ENCODE measurements around the gene C6.

C6 gene

DNA sequence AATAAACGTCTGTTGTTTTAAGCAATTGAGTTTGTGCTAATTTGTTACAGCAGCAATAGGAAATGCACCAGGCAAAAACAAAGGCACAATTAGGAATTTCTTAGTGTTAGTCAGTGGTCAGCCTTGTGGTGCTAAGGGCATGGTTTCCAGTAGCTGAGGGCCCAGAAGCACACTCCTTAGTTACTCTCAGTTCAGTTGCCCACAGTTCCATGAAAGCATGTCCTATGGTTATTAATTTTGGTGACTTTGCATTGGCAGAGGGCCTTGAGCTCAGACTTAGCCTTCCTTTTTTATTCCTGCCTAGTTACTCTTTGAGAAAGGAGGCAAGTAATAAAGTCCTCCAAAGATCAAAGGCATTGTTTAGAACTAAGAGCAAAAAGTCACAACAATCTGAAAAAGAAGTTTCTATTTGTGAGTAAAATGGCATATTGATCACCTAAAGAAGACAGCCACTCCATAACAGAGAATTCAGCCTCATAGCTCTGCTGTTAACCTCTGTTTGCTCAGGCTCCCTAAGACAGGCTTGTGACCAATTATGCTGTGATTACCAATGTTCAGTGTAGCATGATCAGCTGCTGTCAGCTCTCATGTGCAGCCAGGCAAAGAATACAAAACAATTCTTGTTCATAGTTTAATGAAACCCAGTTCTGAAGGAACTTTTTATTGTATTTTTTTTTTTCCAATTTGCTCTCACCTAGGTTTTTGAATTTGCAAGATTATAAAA lies 85.2 kb downstream of the C6 start:
- no peak for FAIRE-seq
- DNase-seq (ENCODE audit: insufficient read length, low spot score): no peak
- no peak for TF ChIP-seq POLR2A (IDR thresholded peaks at IDR 0.05; ENCODE audit: low read depth, low read length)

DNA sequence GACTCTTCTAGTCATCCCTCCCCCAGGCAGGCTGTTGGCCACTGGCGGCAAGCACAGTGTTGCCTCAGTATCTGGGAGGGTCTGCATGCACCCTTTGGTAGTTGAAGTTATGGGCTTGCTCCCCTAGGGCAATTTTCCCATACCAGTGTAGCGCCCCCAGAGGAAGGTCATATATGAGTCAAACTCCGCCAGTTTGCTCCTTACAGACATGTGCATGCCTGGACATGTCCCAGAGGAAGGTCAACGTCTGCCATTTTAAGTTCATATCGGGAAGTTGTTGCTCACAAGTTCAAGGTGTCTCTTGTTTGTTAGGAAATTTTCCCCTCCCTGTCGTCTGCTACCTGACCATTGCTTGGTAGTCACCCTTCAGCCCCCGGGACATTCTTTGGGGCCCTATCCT lies 90.9 kb downstream of the C6 start:
- TF ChIP-seq POLR2A (IDR thresholded peaks at IDR 0.05; ENCODE audit: low read depth, low read length): no peak
- no peak for FAIRE-seq
- no peak for DNase-seq (ENCODE audit: insufficient read length, low spot score)

DNA sequence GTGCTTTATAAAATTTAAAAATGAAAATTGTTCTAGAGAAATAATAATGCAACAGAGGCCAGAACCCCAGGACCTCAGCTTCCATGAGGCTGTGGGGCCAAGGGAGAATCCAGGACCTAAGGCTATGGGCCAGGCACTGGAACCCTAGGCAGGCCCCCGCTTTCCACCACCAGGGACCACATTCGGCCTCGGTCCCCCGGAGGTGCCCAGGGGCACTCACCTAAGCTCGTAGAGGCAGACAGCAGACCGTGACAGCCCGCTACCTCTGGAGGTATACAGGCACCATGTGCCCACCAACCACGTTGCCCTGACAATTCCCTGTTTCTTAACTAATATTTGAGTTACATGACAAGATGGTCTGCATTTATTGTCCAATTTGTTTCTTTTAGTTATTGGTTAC lies 92.7 kb downstream of the C6 start:
- DNase-seq (ENCODE audit: insufficient read length, low spot score) (no peak), FAIRE-seq (no peak)
- TF ChIP-seq POLR2A (IDR thresholded peaks at IDR 0.05; ENCODE audit: low read depth, low read length): no peak

DNA sequence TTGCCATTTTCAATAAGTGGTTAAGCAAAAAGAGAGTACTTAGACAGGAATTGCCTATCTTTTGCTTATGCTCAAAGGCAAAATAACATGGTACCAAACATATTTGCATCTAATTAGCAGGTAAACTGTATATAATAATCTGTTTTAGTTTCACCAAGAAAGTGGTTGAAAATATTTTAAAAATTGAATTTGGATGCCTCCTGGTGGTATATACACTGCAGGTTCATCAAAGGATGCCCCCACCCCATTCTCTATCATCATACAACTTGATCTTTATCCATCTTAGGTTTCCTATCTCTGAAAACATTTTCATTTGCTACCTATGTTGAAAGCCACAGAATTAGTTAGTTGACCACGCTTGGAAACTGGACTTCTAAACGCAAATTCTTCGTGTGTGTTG lies 95.2 kb downstream of the C6 start:
- no peak for FAIRE-seq
- TF ChIP-seq POLR2A (IDR thresholded peaks at IDR 0.05; ENCODE audit: low read depth, low read length): no peak
- DNase-seq (ENCODE audit: insufficient read length, low spot score): no peak

DNA sequence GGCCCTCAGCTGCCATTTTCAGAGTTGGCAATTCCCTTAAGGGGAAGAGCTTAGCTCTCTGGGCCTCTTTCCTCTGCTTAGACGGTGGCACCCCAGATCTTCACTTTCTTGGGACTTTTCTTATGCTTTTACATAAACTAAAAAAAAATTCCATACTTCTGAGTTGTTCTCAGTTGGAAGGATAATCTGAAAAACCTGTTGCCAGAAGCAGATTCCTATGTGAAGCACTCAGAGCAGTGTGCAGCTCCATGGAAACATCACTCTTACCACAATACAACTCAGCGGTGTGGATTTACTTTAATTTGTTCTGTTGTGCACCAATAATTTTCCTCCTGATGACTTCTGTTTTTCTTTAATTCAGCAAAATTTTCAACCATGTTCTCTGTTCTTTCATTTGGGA lies 98.1 kb downstream of the C6 start:
- TF ChIP-seq POLR2A (IDR thresholded peaks at IDR 0.05; ENCODE audit: low read depth, low read length): no peak
- DNase-seq (ENCODE audit: insufficient read length, low spot score) (no peak), FAIRE-seq (no peak)

DNA sequence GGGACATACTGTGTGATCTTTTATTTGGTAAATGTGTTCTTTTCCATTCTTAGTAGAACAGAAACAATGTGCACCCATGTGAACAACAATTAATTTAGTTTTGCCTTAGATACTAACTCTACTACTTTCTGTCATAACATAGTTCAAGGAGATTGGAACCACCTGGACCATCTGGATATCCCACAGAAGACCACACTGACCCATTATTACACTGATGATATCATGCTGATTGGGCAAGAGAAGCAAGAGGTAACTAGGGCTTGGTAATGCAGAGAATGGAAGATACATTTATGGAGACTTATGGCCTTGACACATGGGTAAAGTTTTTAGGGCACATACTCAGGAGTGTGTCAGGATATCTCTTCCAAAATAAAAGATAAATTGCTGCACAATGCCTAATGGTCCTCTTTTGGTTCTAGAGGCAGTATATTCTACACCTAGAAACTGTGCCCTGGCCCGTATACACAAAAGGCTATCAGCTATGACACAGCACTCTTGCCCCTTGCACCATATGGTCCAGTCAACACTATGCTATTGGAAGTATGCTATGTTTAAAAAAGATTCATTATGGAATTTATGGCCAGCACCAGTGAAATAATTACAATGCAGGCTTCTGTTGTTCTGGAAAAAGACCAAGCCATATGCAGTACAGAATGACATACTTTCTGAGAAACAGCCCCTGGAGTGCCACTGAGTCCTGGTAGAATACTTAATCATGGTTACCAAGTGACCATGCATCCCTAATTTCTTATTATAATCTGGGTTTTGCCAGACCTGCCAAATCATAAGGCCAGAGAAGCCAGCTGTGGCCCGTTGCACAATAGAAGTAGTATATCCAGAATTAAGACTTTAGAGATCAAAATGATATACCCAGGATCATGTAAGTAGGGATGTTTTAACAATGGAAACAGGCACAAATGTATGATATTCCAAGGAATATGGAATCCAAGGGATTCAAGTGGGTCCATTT lies 100.6 kb downstream of the C6 start:
- DNase-seq (ENCODE audit: insufficient read length, low spot score): no peak
- TF ChIP-seq POLR2A (IDR thresholded peaks at IDR 0.05; ENCODE audit: low read depth, low read length): no peak
- no peak for FAIRE-seq

DNA sequence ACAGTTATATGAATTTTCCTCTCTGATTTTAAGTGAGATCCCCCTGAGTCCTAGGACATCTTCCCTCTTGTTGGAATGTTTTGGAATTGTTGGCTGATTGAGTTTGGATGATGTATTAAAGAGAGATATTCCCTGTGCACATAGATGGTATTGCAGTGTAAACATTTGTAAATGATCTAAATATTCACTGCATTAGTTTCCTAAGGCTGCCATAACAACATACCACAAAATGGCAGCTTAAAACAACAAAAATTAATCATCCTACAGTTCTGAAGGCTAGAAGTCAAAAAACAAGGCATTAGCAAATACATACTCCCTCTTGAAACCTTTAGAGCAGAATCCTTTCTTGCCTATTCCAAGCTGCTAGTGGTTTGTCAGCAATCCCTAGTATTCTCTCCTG lies 104.1 kb downstream of the C6 start:
- DNase-seq (ENCODE audit: insufficient read length, low spot score) (no peak), FAIRE-seq (no peak)
- no peak for TF ChIP-seq POLR2A (IDR thresholded peaks at IDR 0.05; ENCODE audit: low read depth, low read length)

DNA sequence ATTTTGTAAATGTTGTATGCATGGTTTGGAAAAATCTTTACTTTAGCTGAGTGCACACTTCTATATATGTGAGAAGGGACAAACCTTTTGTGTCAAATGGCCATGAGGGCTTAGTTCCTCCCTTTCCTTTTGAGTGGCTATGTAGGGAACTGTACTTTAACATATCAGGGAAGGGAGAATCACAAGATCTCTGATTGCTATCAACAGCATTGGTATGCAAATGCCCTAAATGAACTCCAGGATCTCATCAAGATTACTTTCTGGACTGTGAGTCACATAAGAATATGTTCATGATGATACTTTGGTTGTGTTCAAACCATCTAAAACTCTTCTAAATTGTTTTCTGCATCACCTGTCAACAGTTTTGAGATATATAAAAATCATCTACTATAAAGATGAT lies 111.0 kb downstream of the C6 start:
- TF ChIP-seq POLR2A (IDR thresholded peaks at IDR 0.05; ENCODE audit: low read depth, low read length): no peak
- no peak for FAIRE-seq

DNA sequence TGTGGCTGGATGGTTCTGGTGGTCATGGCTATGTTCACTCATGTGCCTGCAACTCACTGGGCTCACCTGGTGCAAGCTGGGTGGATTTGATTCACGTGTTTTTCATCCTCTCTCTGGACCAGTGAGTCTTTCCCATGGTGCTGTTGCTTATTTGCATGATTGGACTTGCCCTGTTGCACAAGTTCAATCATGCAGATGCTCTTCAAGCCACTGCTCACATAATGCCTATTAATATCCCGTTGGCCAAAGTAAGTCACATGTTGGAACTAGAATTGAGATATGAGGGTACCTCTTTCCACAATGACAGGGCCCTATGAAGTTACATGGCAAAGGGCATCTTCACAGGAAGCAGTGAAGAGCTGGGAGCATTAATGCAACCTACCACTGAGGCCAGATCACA lies 115.7 kb downstream of the C6 start:
- no peak for TF ChIP-seq POLR2A (IDR thresholded peaks at IDR 0.05; ENCODE audit: low read depth, low read length)
- DNase-seq (ENCODE audit: insufficient read length, low spot score): no peak
- FAIRE-seq: peak; percentile 48

More for the DNA sequence above, 111.0 kb downstream of the C6 start:
- DNase-seq (ENCODE audit: insufficient read length, low spot score): no peak

DNA sequence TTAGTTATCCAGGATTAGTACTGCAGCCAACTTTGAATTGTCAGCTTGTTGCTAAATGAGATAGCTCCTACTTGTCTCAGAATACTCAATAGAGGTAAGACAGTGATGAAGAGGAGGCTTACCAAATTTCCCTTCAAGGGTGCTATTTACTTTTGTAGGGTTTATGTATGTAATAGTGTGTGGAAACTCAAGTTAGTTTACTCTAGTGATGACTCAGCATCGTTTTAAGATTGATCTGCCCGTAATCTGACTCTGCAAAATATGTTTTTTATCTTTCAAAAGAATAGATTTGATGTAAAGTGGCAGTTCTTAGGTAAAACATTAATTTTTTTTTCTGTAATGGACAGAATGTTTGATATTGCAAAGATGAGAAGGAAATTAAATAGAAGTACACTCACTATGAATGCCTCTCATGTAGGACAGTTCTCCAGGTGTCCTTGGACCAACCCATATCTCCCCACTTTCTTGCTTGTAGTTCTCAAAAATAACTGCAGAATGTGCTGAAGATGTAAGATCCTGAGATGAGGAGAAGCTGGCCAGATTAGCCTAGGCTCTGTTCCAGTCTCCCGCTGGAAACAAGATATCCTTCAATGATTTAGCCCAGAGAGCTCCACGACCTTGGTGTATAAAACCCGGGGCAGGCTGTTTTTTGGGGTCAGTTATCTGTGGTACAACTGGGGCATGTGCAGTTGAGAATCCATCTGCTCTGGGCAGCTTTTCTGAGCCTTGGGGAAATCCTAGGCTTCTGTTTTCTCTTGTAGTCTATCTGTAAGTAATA lies 117.8 kb downstream of the C6 start:
- DNase-seq (ENCODE audit: insufficient read length, low spot score): no peak
- no peak for FAIRE-seq
- no peak for TF ChIP-seq POLR2A (IDR thresholded peaks at IDR 0.05; ENCODE audit: low read depth, low read length)

DNA sequence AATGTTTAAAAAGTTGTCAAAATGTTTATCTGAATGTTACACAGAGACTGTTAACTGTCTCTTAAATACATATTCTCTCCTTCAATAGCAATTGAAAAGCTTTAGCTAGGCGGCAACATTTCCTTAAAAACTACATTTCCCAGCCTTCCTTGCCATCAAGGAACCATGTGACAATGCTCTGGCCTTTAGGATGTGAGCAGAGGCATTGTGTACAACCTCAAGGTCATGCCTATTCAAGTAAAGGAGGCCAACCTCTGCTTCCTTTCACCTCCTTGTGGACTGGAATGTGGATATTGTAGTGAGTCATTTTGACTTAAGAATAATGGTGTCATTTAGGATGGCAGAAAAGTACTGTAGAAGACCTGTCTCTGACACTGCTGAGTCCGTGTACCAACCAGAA lies 118.5 kb downstream of the C6 start:
- FAIRE-seq (peak; percentile 84), DNase-seq (ENCODE audit: insufficient read length, low spot score) (peak; percentile 23)

DNA sequence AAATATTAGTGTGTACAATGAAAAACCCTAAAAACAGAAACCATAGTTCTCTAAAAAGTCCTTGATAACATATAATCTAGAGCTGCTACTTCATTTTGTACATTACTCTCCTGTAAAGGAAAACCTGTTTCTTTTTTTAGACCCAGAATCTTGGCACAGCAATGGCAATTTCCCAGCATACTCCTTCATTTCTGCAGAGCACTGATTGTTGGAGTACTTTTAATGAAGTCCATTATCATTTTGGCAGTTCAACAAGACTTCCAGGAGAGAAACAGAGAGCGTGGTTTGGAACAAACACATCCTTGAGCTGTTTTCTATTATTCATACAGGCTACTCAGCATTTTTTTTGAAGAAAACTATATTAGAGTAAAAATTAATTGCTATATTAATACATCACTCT lies 119.5 kb downstream of the C6 start:
- no peak for TF ChIP-seq POLR2A (IDR thresholded peaks at IDR 0.05; ENCODE audit: low read depth, low read length)
- no peak for FAIRE-seq

More for the DNA sequence above, 118.5 kb downstream of the C6 start:
- TF ChIP-seq POLR2A (IDR thresholded peaks at IDR 0.05; ENCODE audit: low read depth, low read length): no peak

More for the DNA sequence above, 119.5 kb downstream of the C6 start:
- DNase-seq (ENCODE audit: insufficient read length, low spot score): no peak

Data from H54 (cell line).